Activated CD8-positive, alpha-beta memory T cell treated with anti-CD3 and anti-CD28 coated beads for 48 hours (primary cell): ENCODE results near the gene SCRN2.

ENCODE experiments used
- DNase-seq, 3 experiments: peaks; one replicate each; pipeline ENCODE4 v3.0.0-alpha.2; 2020; ENCODE audit warnings: low read depth in 2 of 3, low spot score in 2 of 3

SCRN2 gene

DNA sequence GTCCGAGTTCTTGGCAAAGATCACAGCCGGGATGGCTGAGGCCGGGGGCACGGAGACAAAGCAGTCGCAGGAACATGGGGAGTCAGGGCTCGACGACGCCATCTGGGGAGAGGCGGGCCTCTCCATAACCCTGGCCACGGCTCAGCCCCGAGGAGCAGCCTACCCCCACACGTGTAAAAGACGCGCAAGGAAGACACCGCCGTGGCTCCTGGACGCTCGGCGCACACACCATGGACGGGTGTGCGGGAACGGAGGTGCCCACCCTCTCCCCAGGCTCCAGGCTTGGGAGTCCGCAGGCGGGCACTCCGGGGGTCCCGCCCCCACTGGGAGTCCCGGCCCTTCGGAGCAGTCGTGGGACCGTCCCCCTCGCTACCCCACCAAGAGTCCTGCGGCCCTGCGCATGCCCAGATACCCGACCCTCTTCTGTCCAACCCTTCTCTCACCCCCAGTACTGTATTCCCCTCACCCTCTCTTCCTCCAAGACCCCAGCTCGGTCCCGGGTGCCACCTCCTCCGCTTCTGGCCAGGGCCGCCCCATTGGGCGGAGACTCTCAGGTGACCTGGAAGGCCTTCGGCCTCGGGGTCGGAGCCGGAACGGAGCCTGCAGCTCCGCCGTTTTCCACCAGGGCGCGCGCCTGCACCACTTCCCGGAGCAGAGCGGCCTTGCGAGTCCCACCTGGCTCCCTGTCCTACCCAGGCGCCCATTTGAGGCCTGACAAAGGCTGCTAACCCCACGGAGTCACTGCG lies at the start of gene SCRN2:
SCRN2 (minus strand) TSS at position 532 of the 746 bp plus-strand sequence; CDS start at position 102, 430 bp downstream.
- DNase-seq = peak; percentile 84 to 98 (median 94)

DNA sequence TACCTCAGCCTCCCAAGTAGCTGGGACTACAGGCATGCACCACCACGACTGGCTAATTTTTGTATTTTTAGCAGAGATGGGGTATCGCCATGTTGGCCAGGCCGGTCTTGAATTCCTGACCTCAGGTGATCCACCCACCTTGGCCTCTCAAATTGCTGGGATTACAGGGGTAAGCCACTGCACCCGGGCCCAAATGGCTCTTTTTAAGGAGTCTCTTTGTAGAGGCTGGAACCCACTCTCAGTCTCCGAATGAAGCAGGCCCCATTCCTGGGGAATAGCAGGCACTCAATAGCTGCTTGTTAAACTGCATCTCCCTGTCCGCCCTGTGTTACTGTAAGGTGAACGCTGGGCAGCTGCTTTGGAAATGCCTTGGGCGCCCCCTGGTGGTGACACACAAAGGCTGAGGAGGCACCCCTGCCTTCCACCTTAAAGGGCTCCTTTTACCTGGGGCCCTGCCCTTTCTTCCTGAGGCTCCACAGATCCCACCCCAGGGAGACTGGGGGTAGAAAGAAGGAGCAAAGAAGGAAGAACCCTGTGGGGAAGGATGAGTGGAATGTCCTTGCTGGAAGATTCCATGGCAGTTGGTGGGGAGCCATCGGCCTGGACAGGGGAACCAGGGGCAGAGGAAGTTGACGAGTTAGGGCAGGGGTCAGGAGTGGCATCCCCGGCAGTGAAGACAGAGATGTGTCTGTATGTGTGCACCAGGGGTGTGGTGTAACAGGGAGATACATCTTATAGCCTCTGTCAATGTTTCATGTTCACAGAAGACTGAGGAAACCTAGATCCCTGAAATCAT lies 48.9 kb upstream of the SCRN2 start:
- DNase-seq = peak; percentile 67 to 96 (median 93)

DNA sequence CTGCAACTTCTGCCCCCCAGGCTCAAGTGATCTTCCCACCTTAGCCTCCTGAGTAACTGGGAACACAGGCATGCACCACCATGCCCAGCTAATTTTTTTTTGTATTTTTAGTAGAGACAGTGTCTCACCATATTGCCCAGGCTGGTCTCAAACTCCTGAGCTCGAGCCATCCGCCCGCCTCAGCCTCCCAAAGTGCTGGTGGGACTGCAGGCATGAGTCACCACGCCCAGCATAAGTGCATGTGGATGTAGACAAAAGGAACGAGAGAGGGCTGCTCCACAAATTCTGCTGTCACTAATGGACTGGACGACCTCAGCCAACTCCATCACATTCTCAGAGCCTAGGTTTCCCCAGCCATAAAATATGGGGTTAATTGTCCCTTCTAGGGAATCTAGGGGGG lies 47.2 kb upstream of the SCRN2 start:
- no peak for DNase-seq

DNA sequence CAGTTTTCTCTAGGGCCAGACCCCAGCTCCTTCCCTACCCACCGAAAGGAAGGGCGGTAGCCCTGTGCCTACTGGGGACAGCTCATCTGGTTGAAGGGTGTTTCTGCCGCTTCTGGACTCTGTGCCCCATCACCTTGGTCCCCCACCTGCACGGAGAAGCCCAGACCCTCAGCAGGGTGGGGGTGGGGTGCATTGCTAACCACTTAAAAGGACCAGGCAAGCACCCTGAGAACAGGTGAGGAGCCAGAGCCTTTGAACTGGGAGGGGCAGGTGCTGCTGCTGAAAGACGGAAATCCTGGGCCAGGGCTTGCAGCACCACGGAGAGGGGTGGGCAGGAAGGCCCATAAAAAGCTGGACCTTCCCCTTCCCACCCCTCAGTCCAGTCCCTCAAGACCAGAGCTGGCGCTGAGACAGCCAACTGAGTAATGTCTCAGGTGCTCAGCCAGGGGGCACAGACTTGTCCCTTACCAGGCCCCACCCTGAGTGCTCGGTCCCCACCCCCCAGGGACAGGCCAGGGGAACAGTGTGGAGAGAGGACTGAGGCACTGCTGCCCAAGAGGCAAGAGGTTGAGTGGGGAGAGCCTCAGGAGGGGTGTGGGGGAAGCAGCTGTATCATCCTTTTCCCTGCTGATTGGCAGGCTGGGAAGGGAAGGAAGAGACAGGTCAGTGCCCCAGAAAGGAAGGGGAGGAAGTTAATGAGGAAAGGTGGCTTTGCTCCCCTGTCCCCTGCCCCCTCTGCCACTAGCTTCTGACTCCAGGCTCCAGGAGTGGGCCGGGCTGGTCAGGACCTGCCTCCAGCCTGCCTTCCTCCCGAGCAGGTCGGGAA lies 44.0 kb upstream of the SCRN2 start:
- no peak for DNase-seq

DNA sequence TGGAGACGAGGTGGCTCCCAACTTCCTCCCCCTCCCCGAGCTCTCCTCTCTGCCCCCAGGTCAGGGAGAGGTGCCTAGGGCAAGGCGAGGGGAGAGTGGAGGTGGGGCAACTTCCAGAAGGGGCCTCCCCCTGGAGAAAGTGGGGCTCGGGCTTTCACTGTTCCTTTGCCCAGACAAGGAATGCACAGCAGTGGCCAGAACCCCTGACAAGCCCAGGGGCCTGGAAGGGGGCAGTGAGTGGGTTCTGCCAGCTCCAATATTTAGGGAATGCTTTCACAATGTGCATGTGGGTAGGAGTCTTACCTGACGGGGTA lies 43.3 kb upstream of the SCRN2 start:
- DNase-seq = no peak

DNA sequence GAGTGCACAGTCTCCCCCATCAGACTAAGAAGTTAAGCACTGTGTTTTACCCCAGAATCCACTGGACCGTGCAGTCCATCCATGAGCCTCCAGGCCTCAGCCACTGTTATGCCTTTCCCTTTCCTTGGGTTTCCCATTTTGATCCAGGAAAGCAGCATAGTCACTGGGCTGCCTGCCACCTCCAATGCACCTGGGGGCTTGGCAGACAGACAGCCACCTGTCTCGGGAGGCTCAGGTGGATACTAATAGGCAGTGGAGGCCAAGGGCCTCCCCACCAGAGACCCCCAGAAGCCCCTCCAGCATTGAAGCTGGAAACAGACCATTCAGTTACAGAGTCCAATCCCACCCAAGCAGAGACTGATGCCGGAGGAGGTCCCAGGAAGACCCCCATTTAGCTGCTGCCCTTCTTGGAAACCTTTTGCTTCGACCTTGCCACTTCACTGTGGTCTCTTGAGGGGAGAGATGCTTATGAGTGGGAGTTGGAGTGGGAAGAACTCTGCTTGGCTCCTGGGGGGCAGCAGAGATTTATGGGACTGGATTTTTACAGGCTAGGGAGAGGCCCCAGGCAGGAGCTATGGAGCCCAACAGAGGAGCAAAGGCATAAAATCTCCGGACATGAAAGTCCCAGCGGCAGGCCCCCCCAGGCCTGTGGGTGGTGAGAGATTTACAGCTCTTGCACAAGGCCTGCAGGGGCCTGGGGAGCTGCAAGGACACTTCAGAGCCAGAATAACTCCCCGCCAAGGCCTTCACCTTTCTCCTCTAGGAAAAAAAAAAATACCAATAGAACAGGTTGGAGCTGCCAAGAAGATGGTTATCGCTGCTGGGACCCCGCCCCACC lies 42.7 kb upstream of the SCRN2 start:
- DNase-seq = no peak

DNA sequence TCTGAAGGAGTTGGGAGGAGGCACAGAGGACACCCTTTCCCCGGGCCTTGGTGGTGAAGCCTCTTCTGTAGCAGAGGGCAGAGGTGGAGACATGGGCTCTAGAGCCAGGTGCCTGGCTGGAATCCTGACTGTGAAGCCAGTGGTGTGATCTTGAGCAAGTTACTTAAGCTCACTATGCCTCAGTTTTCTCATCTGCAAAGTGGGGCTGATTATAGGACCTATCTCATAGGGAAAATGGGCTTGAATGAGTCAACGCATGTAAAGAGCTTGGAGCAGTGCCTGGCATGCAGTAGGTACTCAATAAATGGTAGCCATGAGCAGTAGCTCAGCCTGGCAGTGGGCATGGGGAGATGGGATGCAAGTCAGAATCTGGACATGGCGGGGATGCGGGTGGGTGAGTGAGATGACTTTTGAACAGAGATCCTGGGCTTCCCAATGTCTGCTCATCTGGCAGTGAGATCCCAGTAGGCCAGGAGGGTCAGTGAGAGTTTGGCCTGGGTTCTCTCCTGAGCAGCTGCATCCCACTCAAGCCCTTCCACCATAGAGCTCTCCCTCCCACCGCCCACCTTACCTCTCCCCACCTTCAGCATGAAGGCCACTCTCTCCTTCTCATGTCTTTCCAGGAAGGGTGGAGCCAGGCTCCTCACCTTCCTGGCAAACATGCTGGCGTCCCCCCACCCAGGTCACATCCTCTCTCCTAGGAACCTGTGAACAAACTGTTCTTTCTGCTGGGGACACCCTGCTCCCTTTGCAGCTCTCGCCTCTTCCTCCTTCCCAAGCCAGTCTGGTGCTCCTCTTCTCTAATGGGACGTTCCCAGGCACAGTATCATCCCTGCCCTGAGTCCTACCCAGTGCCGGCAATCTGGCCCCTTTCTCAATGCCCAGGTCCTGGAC lies 41.9 kb upstream of the SCRN2 start:
- no peak for DNase-seq

DNA sequence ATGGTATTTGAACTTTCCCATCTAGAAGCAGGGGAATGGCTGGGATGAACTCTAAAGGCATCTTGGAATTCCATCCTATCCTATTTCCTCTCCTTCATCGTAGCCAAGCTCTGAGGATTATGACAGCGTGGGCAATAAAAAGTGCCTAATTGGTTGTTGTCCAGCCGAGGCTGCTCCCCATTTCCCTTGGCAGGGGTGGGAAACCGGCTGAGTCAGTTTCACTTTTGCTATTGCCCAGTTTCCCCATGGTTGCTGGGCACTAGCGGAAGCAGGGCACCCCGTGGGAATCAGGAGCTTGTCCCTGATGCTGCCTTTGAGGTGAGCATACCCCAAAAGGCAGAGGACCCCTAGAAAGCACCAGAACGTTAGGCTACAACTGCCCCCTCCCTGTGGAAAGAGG lies 41.2 kb upstream of the SCRN2 start:
- DNase-seq = no peak

DNA sequence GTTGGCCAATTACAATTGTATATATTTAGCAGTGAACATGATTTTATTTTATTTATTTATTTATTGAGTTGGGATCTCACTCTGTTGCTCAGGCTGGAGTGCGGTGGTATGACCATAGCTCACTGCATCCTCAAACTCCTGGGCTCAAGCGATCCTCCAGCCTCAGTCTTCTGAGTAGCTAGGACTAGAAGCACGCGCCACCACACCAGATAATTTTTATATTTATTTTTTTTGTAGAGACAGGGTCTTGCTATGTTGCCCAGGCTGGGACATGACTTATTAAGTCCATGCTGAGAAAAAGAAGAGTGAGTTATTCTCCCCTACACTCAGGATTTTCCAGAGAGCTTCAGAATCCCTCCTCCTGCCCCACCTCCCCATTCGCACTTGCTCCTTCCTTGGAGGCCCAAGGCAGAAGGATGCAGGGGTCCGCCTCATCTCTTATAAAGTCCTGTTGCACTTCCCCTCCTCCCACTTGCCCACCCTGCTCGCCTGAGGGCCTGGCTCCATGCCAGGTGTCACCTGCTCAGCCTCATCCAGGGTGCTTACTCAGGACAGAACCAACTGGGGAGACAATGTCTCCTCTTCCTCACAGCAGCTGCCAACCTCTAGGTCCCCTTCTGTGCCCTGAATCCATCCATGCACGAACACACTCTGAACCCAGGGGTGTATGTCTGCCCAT lies 38.8 kb upstream of the SCRN2 start:
- no peak for DNase-seq

DNA sequence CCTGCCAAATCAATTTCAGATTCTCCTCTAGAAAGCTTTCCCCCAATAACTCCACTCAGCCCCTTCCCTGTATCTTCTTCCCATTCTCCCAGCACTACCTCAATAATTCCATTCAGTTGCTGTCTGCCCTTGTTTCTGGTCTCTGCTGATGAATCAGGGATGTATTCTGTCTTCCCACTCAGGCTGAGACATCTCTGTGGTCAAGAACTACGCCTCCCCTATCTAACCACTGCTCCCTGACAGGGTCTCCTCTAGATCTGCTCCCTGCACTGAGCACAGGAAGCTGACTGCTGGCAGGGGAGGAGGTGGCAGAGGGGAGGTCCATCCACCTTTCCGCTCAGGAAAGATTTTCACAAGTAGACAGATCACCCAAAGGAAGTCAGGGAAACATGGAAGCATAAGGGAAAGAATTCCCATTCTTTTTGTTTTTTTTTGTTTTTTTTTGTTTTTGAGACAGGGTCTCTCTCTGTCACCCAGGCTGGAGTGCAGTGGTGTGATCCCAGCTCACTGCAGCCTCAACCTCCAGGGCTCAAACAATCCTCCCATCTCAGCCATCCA lies 38.0 kb upstream of the SCRN2 start:
- no peak for DNase-seq

DNA sequence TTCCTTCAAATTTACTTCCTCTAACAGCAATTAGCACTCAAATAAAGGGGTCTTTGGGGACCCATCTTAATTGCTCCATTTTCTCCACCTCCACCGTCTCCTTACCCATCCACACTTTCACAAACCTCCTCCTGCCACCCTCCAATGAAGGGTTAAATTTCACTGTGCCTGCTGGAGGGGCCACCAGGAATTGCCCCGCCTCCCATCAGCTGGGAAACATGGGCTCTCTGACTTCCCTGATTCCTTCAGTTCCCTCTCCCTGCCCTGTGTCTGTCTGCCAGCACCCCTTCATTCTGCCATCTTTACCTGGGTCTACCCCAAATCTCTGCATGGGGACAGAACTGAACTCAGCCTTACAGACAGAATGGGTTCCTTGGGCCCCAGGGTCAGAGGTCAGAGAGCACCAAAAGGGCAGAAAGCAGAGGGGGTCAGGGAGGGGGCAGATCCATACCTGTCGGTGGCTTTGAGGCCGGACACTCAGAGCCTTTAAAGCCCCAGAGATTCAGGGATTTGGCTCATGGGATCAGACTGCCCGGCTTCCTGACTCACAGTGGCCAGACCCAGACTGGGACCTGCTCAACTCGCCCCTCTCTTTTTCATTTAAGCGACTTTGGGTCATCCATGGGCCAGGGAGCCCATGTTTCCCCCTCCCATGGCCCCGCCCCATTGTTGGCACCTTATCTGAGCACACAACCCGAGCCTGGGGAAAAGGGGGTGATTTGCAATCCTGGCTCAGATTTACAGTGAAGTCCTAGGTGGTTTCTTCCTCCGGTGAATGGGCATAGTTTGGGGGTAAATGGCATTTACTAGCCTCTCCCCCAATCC lies 37.3 kb upstream of the SCRN2 start:
- no peak for DNase-seq

DNA sequence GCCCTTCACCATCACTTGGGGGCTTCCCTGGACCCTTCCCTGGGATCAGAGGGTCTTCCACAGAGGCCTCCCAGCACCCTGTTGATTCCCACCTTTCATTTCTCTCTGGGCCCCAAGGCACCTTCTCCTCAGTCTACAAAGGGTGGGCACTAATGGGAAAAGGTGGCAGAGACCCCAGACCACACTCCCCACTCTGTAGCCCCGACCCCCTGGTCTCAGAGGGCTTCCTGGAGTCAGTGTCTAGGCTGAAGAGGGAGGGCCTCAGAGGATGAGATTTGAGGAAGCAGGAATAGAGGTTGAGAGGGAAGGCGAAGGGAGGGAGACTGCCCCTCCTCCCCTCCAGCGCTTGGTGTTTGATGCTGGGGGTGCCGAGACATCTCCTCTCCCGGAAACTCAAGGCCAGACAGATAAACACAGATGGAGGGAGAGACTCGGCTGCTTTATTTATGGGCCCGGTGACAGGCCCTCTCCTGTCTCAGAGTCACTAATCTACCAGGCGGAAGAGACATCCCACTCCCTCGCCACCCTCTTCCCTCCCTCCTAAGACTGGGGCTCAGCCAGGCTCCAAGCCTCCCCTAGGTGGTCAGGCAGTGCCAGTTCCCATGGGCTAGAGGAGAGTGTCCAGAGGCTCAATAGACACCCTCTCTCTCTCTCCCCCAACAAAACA lies 36.4 kb upstream of the SCRN2 start:
- no peak for DNase-seq

DNA sequence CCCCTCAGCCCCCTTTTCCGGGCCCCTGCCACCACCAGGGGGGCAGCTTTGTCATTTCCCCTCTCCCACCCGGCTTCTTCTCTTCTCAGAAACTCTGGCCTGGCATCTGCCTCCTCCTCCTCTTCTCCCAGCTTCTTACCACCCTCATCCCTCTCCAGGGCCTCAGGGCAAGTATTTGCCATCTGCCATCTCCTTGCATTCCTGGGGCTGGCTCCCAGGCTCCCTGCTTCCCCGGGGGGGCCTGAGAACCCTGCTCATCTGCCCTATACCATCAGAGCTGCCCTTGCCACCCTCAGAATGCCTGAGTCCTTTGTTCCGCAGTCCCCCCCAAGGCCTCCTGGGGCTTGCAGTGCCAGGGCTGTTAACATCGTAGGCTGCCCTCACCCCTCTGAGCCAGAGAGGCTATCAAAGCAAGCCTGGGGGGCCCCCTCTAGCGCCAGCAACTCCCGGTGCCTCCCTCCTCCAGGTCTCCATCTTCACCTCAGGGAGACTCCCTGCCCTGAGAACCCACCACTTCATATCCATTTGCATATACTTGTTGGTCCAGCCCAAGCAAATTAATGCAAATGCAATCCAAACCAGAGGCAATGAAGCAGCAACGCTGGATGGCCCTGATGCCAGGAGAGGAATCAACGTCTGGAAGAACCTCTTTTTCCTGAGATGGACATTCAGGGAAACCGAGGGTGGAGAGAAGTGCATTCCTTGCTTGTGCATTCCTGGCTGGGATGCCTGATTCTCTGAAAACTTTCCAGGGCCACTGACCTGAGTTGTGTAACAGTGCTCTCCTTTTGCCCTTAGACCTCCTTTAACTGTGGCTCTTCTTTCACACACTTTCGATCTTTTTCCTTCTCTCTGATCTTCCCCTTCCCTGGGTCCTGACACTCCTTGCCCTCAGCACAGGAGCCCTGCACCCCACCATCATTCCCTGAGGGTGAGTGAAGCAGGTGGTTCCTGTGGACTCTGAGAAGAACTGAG lies 34.2 kb upstream of the SCRN2 start:
- DNase-seq = no peak

DNA sequence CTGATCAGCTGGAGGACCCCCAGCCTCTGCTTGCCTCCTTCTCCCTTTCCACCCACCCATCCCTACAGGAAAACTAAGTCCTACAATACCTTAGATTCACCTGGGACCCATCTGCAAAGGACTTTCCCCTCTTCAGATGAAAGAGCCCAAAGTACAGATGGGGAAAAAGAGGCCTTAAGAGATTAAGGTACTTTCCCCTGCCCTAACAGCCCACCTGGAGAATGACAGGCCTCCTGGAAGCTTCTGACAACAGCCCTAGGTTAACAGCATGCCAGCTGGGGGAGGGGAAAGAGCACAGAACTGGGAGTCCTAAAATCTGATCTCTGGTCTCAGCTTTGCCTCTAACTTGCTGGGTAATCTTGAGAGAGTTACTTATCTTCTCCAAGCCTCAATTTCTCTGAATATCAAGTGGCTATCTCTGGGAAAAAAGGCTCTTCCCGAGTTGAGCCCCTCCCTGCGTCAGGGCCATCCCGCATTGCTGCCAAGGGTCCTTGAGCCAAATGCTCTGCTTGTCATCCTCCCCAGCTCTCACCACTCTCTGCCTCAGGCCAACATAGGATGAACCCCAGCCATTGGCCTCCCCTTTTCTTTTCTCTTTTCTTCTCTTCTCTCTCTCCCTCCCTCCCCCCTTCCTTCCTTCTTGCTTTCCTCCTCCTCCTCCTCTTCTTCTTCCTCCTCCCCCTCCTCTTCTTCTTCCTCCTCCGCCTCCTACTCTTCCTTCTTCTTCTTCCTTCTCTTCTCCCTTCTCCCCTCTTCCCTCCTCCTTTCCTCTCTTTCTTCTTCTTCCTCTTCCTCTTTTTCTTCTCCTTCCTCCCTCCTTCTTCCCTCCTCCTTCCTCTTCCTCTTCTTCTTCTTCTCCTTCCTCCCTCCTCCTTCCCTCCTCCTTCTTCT lies 32.4 kb upstream of the SCRN2 start:
- DNase-seq = no peak

DNA sequence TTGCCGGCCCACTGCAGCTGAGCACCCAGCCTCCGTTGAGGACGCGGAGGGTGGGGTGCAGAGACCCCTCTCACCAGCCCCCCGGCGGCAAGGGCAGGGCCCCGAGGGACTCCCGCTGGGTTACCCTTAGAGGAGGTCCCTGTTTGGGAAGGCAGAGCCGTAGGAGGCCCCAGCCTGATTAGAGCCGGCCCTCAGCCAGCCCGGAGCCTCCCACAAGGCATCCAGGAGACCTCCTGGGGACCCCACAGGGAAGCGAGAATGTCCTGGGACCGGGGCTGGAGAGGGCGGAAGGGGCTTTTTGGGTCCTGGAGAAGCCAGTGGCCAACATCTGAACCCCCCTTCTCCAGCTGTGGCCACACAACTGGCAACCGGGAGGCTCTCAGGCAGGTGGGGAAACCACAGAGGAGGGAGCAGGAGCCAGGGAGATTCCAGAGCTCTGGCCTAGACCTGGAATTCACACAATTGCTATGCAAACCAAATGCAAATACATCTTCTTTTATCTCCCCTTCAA lies 31.6 kb upstream of the SCRN2 start:
- DNase-seq = no peak
